WI38 (cell line): Measurements from ENCODE around the gene SLA2.

Experiments
- H3K4me3 ChIP-seq: 2 replicates; pipeline ENCODE4 v1.5.1; 2011; ENCODE audit warnings: low read depth, mild to moderate bottlenecking, control low read depth, low read length
- TF ChIP-seq, protein P1 (sequence below): IDR thresholded peaks from 2 replicates; pipeline ENCODE4 v1.5.1; 2012; ENCODE audit warnings: low read depth, mild to moderate bottlenecking, control low read depth, low read length

Gene SLA2

DNA sequence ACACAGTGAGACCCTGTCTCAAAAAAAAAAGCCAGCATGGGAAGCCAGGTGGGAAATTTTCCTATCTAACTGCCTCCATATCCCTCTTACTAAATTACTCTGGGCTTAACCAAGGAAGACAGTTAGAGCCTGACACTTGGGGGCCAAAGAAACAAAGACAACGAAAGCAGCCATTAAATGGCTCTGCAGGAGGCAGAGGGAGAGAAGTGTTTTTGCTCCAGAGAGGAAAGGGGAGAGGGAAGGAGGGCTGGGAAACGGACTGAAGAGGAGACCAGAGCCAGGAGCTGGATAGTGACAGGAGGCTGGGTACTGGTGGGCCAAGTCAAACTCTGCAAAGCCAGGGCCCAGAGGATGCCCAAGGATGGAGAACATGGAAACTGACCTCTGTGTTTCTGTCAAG, 83.3 kb downstream of the SLA2 start:
- H3K4me3 ChIP-seq: no peak overlapping the region
- TF ChIP-seq, protein P1, sequence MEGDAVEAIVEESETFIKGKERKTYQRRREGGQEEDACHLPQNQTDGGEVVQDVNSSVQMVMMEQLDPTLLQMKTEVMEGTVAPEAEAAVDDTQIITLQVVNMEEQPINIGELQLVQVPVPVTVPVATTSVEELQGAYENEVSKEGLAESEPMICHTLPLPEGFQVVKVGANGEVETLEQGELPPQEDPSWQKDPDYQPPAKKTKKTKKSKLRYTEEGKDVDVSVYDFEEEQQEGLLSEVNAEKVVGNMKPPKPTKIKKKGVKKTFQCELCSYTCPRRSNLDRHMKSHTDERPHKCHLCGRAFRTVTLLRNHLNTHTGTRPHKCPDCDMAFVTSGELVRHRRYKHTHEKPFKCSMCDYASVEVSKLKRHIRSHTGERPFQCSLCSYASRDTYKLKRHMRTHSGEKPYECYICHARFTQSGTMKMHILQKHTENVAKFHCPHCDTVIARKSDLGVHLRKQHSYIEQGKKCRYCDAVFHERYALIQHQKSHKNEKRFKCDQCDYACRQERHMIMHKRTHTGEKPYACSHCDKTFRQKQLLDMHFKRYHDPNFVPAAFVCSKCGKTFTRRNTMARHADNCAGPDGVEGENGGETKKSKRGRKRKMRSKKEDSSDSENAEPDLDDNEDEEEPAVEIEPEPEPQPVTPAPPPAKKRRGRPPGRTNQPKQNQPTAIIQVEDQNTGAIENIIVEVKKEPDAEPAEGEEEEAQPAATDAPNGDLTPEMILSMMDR: no peak
